K562 (cell line): Measurements from ENCODE around the gene CLDN14.

Source experiments
- GATAD2A ChIP-seq: fragments of 450-650 bp; IDR thresholded peaks from 2 replicates; pipeline ENCODE4 v1.6.1; 2017
- JUN ChIP-seq, 2 experiments: sonication (generic) in 1 of 2; formaldehyde crosslinking in 1 of 2; IDR thresholded peaks; 2 replicates each; pipeline versions ENCODE4 v1.6.1 to v1.8.0; 2012 to 2022; ENCODE audit warnings: borderline replicate concordance in 2 of 2, mild to moderate bottlenecking in 2 of 2, improper control_type of control experiment in 1 of 2, low read depth in 1 of 2, low read length in 1 of 2, missing genetic modification reagents in 1 of 2
- SNIP1 ChIP-seq: fragments of 450-650 bp; IDR thresholded peaks from 2 replicates; pipeline ENCODE4 v1.7.1; 2017; ENCODE audit warnings: low read depth, mild to moderate bottlenecking
- ZNF121 ChIP-seq: sonication (generic); formaldehyde crosslinking; conservative IDR thresholded peaks from 2 replicates; pipeline ENCODE4 v1.8.0; 2022; ENCODE audit warnings: missing genetic modification reagents
- TF ChIP-seq, protein P1 (sequence below): fragments of 450-650 bp; formaldehyde crosslinking; IDR thresholded peaks from 2 replicates; pipeline ENCODE4 v1.4.0; 2022; ENCODE audit warnings: mild to moderate bottlenecking, moderate library complexity
- TF ChIP-seq, protein P2 (sequence below), 2 experiments: fragments of 450-650 bp; IDR thresholded peaks; 2 replicates each; pipeline ENCODE4 v1.6.1; 2016; ENCODE audit warnings: mild to moderate bottlenecking in 2 of 2, borderline replicate concordance in 1 of 2, low read depth in 1 of 2, moderate library complexity in 1 of 2

DNA sequence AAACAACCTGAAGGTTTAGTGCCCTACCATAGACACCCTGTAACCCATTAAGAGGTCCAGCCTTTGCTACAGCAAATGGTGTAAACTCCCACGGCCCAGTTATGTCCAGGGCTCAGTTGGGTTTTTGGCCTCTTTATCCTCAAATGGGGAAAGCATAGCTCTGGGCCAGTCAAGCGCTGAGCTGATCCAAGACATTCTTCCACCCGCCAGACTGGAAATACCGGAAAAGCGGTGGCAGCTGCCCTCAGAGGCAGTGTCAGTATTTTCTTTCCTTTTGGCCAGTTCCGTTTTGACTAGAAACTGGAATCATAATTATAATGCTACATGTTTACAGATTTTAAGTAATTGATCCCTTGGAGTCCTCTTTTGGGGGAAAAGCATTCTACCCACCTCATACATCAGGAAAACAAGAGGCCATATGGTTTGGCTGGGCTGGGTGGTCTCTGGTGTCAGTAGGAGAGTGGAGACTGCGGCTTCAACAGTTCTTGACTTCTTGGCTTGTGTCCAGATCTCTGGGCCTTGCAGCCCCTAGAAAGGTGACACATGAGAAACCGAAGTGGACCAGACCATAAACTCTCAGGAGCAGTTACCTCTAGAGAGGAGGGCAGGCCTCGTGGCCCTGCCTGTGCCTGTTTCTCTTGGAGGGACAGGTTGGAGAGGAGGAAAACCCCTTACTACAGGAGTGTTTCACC is 30.2 kb upstream of the CLDN14 start:
- TF ChIP-seq, protein P1, sequence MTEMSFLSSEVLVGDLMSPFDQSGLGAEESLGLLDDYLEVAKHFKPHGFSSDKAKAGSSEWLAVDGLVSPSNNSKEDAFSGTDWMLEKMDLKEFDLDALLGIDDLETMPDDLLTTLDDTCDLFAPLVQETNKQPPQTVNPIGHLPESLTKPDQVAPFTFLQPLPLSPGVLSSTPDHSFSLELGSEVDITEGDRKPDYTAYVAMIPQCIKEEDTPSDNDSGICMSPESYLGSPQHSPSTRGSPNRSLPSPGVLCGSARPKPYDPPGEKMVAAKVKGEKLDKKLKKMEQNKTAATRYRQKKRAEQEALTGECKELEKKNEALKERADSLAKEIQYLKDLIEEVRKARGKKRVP (CRISPR knock-in tag) = no peak
- TF ChIP-seq, protein P2, sequence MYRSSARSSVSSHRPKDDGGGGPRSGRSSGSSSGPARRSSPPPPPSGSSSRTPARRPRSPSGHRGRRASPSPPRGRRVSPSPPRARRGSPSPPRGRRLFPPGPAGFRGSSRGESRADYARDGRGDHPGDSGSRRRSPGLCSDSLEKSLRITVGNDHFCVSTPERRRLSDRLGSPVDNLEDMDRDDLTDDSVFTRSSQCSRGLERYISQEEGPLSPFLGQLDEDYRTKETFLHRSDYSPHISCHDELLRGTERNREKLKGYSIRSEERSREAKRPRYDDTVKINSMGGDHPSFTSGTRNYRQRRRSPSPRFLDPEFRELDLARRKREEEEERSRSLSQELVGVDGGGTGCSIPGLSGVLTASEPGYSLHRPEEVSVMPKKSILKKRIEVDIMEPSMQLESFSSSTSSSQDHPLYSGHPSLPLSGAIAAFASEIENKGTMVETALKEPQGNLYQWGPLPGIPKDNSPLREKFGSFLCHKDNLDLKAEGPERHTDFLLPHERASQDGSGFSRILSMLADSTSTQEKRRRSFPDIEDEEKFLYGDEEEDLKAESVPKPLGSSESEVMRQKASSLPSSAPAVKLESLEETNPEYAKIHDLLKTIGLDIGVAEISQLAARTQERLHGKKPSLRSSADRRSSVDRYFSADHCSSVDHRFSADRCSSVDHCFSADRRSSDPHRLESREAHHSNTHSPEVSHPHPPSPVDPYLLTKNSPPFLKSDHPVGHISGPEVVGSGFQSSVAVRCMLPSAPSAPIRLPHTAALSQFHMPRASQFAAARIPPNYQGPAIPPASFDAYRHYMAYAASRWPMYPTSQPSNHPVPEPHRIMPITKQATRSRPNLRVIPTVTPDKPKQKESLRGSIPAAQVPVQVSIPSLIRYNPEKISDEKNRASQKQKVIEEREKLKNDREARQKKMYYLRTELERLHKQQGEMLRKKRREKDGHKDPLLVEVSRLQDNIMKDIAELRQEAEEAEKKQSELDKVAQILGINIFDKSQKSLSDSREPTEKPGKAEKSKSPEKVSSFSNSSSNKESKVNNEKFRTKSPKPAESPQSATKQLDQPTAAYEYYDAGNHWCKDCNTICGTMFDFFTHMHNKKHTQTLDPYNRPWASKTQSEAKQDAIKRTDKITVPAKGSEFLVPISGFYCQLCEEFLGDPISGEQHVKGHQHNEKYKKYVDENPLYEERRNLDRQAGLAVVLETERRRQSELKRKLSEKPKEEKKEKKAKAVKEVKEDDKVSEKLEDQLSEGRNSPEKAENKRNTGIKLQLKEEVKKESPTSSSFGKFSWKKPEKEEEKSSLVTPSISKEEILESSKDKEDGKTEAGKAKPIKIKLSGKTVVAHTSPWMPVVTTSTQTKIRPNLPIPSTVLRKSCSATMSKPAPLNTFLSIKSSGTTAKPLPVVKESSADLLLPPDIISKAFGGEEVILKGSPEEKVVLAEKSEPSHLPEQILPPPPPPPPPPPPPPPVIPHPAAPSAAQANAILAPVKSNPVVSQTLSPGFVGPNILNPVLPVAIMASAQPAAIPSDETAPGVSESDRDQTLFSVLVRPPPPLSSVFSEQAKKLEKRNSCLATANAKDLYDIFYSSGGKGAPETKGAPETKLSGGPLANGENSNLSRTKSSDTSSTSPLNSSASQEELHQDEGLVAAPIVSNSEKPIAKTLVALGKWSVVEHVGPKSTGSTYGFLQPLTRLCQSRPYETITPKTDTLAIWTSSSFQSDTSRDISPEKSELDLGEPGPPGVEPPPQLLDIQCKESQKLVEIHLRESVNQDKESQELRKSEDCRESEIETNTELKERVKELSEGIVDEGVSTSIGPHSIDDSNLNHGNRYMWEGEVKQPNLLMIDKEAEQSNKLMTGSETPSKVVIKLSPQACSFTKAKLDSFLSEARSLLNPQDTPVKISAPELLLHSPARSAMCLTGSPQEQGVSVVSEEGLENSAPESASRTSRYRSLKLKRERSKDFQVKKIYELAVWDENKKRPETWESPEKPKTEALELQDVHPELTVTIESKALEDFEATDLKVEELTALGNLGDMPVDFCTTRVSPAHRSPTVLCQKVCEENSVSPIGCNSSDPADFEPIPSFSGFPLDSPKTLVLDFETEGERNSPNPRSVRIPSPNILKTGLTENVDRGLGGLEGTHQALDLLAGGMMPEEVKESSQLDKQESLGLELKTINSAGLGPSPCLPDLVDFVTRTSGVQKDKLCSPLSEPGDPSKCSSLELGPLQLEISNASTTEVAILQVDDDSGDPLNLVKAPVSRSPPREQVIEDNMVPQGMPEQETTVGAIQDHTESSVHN (IDR thresholded peaks at IDR 0.05; ENCODE audit: borderline replicate concordance in 1 of 2, low read depth in 1 of 2) = no peak
- TF ChIP-seq ZNF121 (CRISPR knock-in tag) = no peak
- no peak for TF ChIP-seq JUN (IDR thresholded peaks at IDR 0.05; ENCODE audit: borderline replicate concordance, low read depth, low read length)
- no peak for TF ChIP-seq JUN (CRISPR knock-in tag; IDR thresholded peaks at IDR 0.05; ENCODE audit: borderline replicate concordance)
- TF ChIP-seq SNIP1 = no peak
- no peak for TF ChIP-seq GATAD2A
